Measurements from ENCODE around the gene CDS1. TPM values are rescaled to one million over a fixed set of nuclear protein-coding genes. Genes with fewer than 3 reads are reported as not detected.

CDS1 gene
- total RNA-seq, 2 experiments from 2014 or later: not detected

DNA sequence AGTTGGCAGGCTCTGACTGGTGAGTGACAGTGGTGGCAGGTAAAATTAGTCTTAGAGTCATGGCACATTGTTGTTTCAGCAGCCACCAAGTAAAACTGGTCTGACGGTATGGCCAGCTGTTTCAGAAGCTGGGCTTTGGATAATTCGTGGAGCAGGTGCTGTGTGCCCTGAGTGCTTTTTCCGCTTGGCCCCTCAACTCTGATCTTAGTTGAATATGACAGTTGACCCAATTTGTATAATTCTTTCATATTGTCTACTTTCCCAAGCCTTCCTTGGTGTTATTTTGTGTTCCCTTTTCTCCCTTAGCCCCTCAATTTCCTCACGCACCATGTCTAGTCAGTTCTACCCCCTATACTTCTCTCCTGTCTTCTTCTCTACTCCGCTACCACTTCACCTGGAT is 32.0 kb downstream of the CDS1 start:
- intact Hi-C loops (cut with micrococcal nuclease; ENCODE audit: unreplicated experiment): no loop called here
- Histone ChIP-seq H3K27ac (ENCODE audit: low read depth, low read length, poor library complexity, severe bottlenecking) (no peak overlapping the region), H3K79me2 (ENCODE audit: insufficient read depth, low read depth, low read length) (no peaks in the 10 kb centered on the region), H3K9me2 (ENCODE audit: insufficient read depth, low read length) (no peaks in the 10 kb centered on the region), H3K4me1 (ENCODE audit: insufficient read depth, low read length, poor library complexity, severe bottlenecking) (no peaks in the 10 kb centered on the region), H3K36me3 (ENCODE audit: insufficient read depth, low read length) (no peaks in the 10 kb centered on the region), H3K4me2 (ENCODE audit: low read length) (no peak overlapping the region), H2AFZ (ENCODE audit: low read length) (no peak overlapping the region), H3K4me3 (ENCODE audit: low read depth, low read length, poor library complexity, severe bottlenecking) (no peak overlapping the region), H3K9me3 (ENCODE audit: low read length) (no peaks in the 10 kb centered on the region), H4K20me1 (ENCODE audit: insufficient read depth, low read length) (no peaks in the 10 kb centered on the region)
- DNase-seq (ENCODE audit: low spot score): no peak
- BruUV-seq (replicated peaks): no TSS peak
- ChIA-PET CTCF (ENCODE audit: unreplicated experiment) (no interaction called here), POLR2A (no interaction called here)
- no peak for TF ChIP-seq EZH2phosphoT487 (IDR thresholded peaks at IDR 0.05; ENCODE audit: borderline replicate concordance, low read depth, low read length)
- TF ChIP-seq, protein P1, sequence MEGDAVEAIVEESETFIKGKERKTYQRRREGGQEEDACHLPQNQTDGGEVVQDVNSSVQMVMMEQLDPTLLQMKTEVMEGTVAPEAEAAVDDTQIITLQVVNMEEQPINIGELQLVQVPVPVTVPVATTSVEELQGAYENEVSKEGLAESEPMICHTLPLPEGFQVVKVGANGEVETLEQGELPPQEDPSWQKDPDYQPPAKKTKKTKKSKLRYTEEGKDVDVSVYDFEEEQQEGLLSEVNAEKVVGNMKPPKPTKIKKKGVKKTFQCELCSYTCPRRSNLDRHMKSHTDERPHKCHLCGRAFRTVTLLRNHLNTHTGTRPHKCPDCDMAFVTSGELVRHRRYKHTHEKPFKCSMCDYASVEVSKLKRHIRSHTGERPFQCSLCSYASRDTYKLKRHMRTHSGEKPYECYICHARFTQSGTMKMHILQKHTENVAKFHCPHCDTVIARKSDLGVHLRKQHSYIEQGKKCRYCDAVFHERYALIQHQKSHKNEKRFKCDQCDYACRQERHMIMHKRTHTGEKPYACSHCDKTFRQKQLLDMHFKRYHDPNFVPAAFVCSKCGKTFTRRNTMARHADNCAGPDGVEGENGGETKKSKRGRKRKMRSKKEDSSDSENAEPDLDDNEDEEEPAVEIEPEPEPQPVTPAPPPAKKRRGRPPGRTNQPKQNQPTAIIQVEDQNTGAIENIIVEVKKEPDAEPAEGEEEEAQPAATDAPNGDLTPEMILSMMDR (conservative IDR thresholded peaks at IDR 0.05; ENCODE audit: low read length): no peak

DNA sequence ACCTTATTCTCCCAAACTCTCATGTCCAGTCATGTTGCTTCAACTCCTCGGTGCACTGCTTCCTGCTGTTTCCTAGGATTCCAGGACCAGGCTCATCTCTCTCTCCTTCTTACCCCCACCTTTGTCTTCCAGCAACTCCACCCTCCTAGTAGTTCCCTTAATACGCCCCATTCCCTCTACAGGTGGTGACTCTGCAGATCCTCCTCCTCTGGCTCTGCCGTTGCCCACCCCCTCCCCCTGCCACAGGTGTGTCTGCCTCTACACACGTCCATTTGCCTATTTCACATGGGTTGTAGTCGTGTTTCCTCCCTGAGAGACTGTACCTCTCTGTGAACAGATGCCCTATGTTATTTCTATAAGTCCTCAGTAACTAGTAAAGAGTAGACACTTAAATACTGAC is 32.4 kb downstream of the CDS1 start:
- no peak for DNase-seq (ENCODE audit: low spot score)
- no peak overlapping the region for H3K4me2 ChIP-seq (ENCODE audit: low read length)
- TF ChIP-seq, protein P1 (conservative IDR thresholded peaks at IDR 0.05; ENCODE audit: low read length): no peak
- no peak for TF ChIP-seq EZH2phosphoT487 (IDR thresholded peaks at IDR 0.05; ENCODE audit: borderline replicate concordance, low read depth, low read length)
- H3K4me1 ChIP-seq (ENCODE audit: insufficient read depth, low read length, poor library complexity, severe bottlenecking): no peaks in the 10 kb centered on the region
- no peaks in the 10 kb centered on the region for H3K9me2 ChIP-seq (ENCODE audit: insufficient read depth, low read length)
- CTCF ChIA-PET (ENCODE audit: unreplicated experiment): no interaction called here
- intact Hi-C loops (cut with micrococcal nuclease; ENCODE audit: unreplicated experiment): no loop called here
- H3K4me3 ChIP-seq (ENCODE audit: low read depth, low read length, poor library complexity, severe bottlenecking): no peak overlapping the region
- POLR2A ChIA-PET: no interaction called here
- H3K79me2 ChIP-seq (ENCODE audit: insufficient read depth, low read depth, low read length): no peaks in the 10 kb centered on the region
- no peaks in the 10 kb centered on the region for H3K36me3 ChIP-seq (ENCODE audit: insufficient read depth, low read length)
- H3K9me3 ChIP-seq (ENCODE audit: low read length): no peaks in the 10 kb centered on the region
- H3K27ac ChIP-seq (ENCODE audit: low read depth, low read length, poor library complexity, severe bottlenecking): no peak overlapping the region
- H4K20me1 ChIP-seq (ENCODE audit: insufficient read depth, low read length): no peaks in the 10 kb centered on the region
- H2AFZ ChIP-seq (ENCODE audit: low read length): no peak overlapping the region
- no TSS peak for BruUV-seq (replicated peaks)

GRCh38 chr4:84622959-84623358 is 40.0 kb downstream of the CDS1 start:
- intact Hi-C loops (cut with micrococcal nuclease; ENCODE audit: unreplicated experiment): no loop called here
- H3K4me2 ChIP-seq (ENCODE audit: low read length): no peak overlapping the region
- H4K20me1 ChIP-seq (ENCODE audit: insufficient read depth, low read length): no peaks in the 10 kb centered on the region
- H3K27ac ChIP-seq (ENCODE audit: low read depth, low read length, poor library complexity, severe bottlenecking): no peak overlapping the region
- ChIA-PET CTCF (ENCODE audit: unreplicated experiment) (no interaction called here), POLR2A (interaction anchor here (1.0 kb wide), 1 partner anchor 12 kb away, joined by 4 read pairs; no protein-coding TSS in a partner anchor)
- TF ChIP-seq, protein P1 (conservative IDR thresholded peaks at IDR 0.05; ENCODE audit: low read length): no peak
- no peak for TF ChIP-seq EZH2phosphoT487 (IDR thresholded peaks at IDR 0.05; ENCODE audit: borderline replicate concordance, low read depth, low read length)
- H3K4me3 ChIP-seq (ENCODE audit: low read depth, low read length, poor library complexity, severe bottlenecking): no peak overlapping the region
- no peaks in the 10 kb centered on the region for H3K79me2 ChIP-seq (ENCODE audit: insufficient read depth, low read depth, low read length)
- no peak overlapping the region for H2AFZ ChIP-seq (ENCODE audit: low read length)
- H3K36me3 ChIP-seq (ENCODE audit: insufficient read depth, low read length): no peaks in the 10 kb centered on the region
- DNase-seq (ENCODE audit: low spot score): no peak
- no peaks in the 10 kb centered on the region for H3K4me1 ChIP-seq (ENCODE audit: insufficient read depth, low read length, poor library complexity, severe bottlenecking)
- no peaks in the 10 kb centered on the region for H3K9me2 ChIP-seq (ENCODE audit: insufficient read depth, low read length)
- BruUV-seq (replicated peaks): no TSS peak
- H3K9me3 ChIP-seq (ENCODE audit: low read length): no peaks in the 10 kb centered on the region

Data from OCI-LY7 (cell line).